Adrenal gland (tissue), 12 donors: Measurements from ENCODE around the gene PABPC1L. TPM values are rescaled to one million over a fixed set of nuclear protein-coding genes. Genes with fewer than 3 reads are reported as not detected.
A peak's percentile ranks its signal among the peaks of the same experiment; 100 is the strongest.

Experiments used
- DNase-seq, 7 donors: peaks; one replicate each; pipeline ENCODE4 v3.0.0-alpha.2; 2019 to 2020
- H3K27ac ChIP-seq, 5 donors: fragments of 200-600 bp; sonication (generic) in 4 of 5; 1 replicate in 3 of 5; 2 replicates in 2 of 5; pipeline versions ENCODE4 v1.5.1 to v1.8.0; 2016 to 2020; ENCODE audit warnings: mild to moderate bottlenecking in 1 of 5
- H3K27me3 ChIP-seq: fragments of 200-600 bp; 2 replicates; pipeline ENCODE4 v1.8.0; 2021
- H3K36me3 ChIP-seq, 2 donors: fragments of 200-600 bp; replicated peaks in 1 of 2; 1 replicate in 1 of 2; 2 replicates in 1 of 2; pipeline versions ENCODE4 v1.5.1 to v1.8.0; 2018 to 2022
- H3K4me1 ChIP-seq, 2 donors: fragments of 200-600 bp; replicated peaks in 1 of 2; 1 replicate in 1 of 2; 2 replicates in 1 of 2; pipeline versions ENCODE4 v1.5.1 to v1.8.0; 2018 to 2021
- H3K4me3 ChIP-seq, 4 donors: fragments of 200-600 bp; sonication (generic) in 3 of 4; one replicate each; pipeline ENCODE4 v1.5.1; 2016 to 2018
- H3K9me3 ChIP-seq, 3 donors: fragments of 200-600 bp; sonication (generic) in 1 of 3; replicated peaks in 1 of 3; 1 replicate in 2 of 3; 2 replicates in 1 of 3; pipeline versions ENCODE4 v1.5.1 to v1.8.0; 2016 to 2021
- CTCF ChIP-seq, 6 experiments: fragments of 450-650 bp in 4 of 6; fragments of 200-600 bp in 2 of 6; sonication (generic) in 1 of 6; IDR thresholded peaks; 1 replicate in 5 of 6; 2 replicates in 1 of 6; pipeline versions ENCODE4 v1.5.1 to v1.8.0; 2016 to 2021; ENCODE audit warnings: antibody characterized with exemption in 6 of 6, mild to moderate bottlenecking in 2 of 6, moderate library complexity in 1 of 6
- POLR2A ChIP-seq, 2 donors: fragments of 450-650 bp; IDR thresholded peaks; one replicate each; pipeline ENCODE4 v1.6.1; 2017; ENCODE audit warnings: antibody characterized with exemption in 2 of 2, mild to moderate bottlenecking in 2 of 2, moderate library complexity in 1 of 2
- WGBS, 4 donors: extraction: QIAGEN DNeasy Blood & Tissue Kit in 2 of 4; methylation state at CpG; one replicate each; pipeline versions ENCODE4 v1.1.5 to v1.1.7; 2013 to 2017; 5-methylcytosine and 5-hydroxymethylcytosine counted together
- intact Hi-C, 2 donors: fragments of 100-400 bp; cut with DNase I; formaldehyde crosslinking; loops; one replicate each; pipeline versions ENCODE4 v1.14.1 to v1.15.0; 2022 to 2023
- polyA plus RNA-seq, 3 donors: library from polyadenylated mRNA; stranded (reverse); fragments of 200-250 nt in 2 of 3; fragments of 350-450 nt in 1 of 3; fragmentation: Illumina TruSeq in 1 of 3; extraction: RNeasy Lipid Tissue Mini Kit (QIAGEN cat#74804) in 1 of 3; gene quantifications; one replicate each; pipeline ENCODE4 v1.2.3, GENCODE V29; 2013 to 2014
- total RNA-seq, 9 donors: library from RNA; depleted of rRNA in 4 of 9; stranded (reverse); fragments of >200 nt in 4 of 9; fragments of 120-200 nt in 1 of 9; fragmentation: NEBNext Ultra II Directional in 1 of 9; extraction: Animal tissue kit (Norgen Biotek cat#: 25700) in 1 of 9; gene quantifications; one replicate each; pipeline versions ENCODE4 v1.1.0 to v1.2.4, GENCODE V29; 2013 to 2023
- donor health status: healthy with polysubstance abuse.
- donor health status: Bipolar disorder and iron deficiency.
- donor health status: DM: yes; HTN: yes; CAD: no.
- donor health status: DM: no; HTN: no; CAD: no.
- donor health status: DM: no; HTN: no; CAD: no.
- donor health status: DM: yes; HTN: yes; CAD: no.

The PABPC1L gene
- total and polyA plus RNA-seq, 12 donors: 2.8 to 90.3 (median 13.1) TPM

- H3K4me3 ChIP-seq: peak overlapping the region in 2 of 4 donors; percentile 65 to 73
- WGBS, 4 donors: 4 to 6% (median 5%) methylated on average over 13 of the region's 13 CpGs
- TF ChIP-seq CTCF (IDR thresholded peaks at IDR 0.05): no peak
- TF ChIP-seq POLR2A (IDR thresholded peaks at IDR 0.05): no peak
- H3K4me1 ChIP-seq: peaks cover 0 to 22% of the 10 kb centered on the region in 2 donors
- peaks cover 0 to 15% of the 10 kb centered on the region in 2 donors for H3K36me3 ChIP-seq
- peak in 5 of 7 donors; percentile 34 to 66 (median 40) for DNase-seq
- H3K27me3 ChIP-seq: no peaks in the 10 kb centered on the region
- intact Hi-C loops: no loop called here
- no peaks in the 10 kb centered on the region for H3K9me3 ChIP-seq
- peak overlapping the region in 4 of 5 donors; percentile 54 to 89 (median 82) for H3K27ac ChIP-seq
These were observed 49.8 kb downstream of the PABPC1L start for GRCh38 chr20:44959638-44960102.

DNA sequence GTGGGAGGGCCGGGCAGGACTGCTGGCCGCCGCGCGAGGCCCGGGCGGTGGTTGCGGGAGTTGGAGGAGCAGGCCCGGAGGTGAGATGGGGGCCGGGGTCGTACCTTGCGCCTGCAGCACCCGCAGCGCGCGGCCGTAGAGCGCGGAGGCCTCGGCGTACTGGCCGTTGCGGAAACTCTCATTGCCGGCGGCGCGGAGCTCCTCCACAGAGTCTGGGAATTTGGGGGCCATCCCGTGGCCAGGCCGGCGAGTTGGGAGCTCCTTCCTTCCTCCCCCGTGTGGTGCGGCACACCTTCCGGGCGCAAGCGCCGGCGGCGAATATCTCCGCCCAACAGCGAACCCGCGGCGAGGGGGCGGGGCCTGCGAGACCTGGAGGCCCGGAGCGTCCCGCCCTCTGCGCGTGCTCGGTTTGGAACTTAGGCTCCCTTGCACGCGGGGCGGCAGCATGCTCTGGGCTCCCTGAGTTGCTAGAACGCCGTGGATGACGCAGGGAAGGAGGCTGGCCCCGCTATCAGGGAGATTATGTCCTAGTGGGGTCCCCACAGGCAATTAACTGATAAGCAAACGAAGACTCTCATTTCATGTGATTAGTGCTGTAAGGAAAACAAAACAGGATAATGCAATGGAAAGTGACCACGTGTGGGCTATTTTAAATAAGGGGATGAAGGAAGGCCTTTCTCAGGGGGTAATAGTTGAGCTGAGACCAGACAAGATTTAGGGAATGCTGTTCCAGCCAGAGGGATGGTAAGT lies 50.4 kb downstream of the PABPC1L start, which contains the start of gene TOMM34:
TOMM34 (minus strand) TSS at position 295 of the 750 bp plus-strand sequence; CDS start at position 231, 64 bp downstream.
- 0 to 3% (median 1%) methylated on average over 23 to 60 of the region's 60 CpGs for WGBS, 4 donors
- TF ChIP-seq CTCF (IDR thresholded peaks at IDR 0.05): no peak
- TF ChIP-seq POLR2A (IDR thresholded peaks at IDR 0.05): peak; percentile 63 to 85
- Histone ChIP-seq H3K4me3 (peak within 1 kb of the TSS in 2 of 4 donors; percentile 65 to 73), H3K36me3 (peaks cover 0 to 9% of the 10 kb centered on the region in 2 donors), H3K27me3 (no peaks in the 10 kb centered on the region), H3K9me3 (no peaks in the 10 kb centered on the region), H3K27ac (peak within 1 kb of the TSS in 4 of 5 donors; percentile 56 to 89 (median 82)), H3K4me1 (peaks cover 0 to 22% of the 10 kb centered on the region in 2 donors)
- DNase-seq: peak; percentile 93 to 97 (median 96)
- intact Hi-C loops: no loop called here

GRCh38 chr20:44961011-44961869 lies 51.4 kb downstream of the PABPC1L start:
- intact Hi-C loops: no loop called here
- Histone ChIP-seq H3K27ac (peak overlapping the region in 1 of 5 donors; percentile 85), H3K9me3 (no peaks in the 10 kb centered on the region), H3K27me3 (no peaks in the 10 kb centered on the region), H3K36me3 (no peaks in the 10 kb centered on the region), H3K4me3 (no peak overlapping the region), H3K4me1 (peaks cover 0 to 22% of the 10 kb centered on the region in 2 donors)
- WGBS, 4 donors: 70 to 73% (median 72%) methylated on average over 4 of the region's 4 CpGs
- DNase-seq: no peak
- TF ChIP-seq CTCF (IDR thresholded peaks at IDR 0.05) (no peak), POLR2A (IDR thresholded peaks at IDR 0.05) (no peak)

- H3K4me3 ChIP-seq: no peak overlapping the region
- no peaks in the 10 kb centered on the region for H3K27me3 ChIP-seq
- H3K4me1 ChIP-seq: peaks cover 0 to 24% of the 10 kb centered on the region in 2 donors
- intact Hi-C loops: no loop called here
- peak in 1 of 7 donors; percentile 35 for DNase-seq
- H3K9me3 ChIP-seq: no peaks in the 10 kb centered on the region
- TF ChIP-seq CTCF (IDR thresholded peaks at IDR 0.05) (no peak), POLR2A (IDR thresholded peaks at IDR 0.05) (peak in 1 of 2 donors; percentile 31)
- H3K36me3 ChIP-seq: no peaks in the 10 kb centered on the region
- 61 to 76% (median 70%) methylated on average over 2 to 3 of the region's 3 CpGs for WGBS, 4 donors
- no peak overlapping the region for H3K27ac ChIP-seq
These were observed 52.0 kb downstream of the PABPC1L start for GRCh38 chr20:44961870-44962267.
